ENCODE results near the gene SNX9.

The SNX9 gene

DNA sequence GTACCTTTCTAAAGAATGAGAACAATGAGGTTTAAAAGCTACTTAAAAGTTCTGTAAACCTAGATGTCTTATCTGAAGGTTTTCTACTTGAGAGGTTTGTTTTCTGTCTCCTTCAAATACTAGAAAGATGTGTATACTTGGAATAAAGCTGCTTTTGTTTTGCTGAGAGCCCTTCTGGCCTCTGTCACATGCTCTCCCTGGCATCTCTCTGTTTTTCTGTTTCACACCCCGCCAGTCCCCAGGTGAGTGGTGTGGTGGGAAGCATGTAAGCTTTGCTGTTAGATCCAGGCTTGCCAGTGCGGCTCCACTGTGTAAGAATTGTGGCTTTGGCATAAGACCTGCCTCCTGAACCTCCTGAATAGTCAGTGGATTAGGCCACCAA lies 56.8 kb downstream of the SNX9 start:
- Histone ChIP-seq H3K9me3 (ENCODE audit: control insufficient read depth in 1 of 2, low read length in 2 of 2) (no peaks in the 10 kb centered on the region), H3K4me3 (ENCODE audit: low read depth in 1 of 2, low read length in 2 of 2) (no peak overlapping the region), H3K36me3 (ENCODE audit: control insufficient read depth in 1 of 2, insufficient read depth in 2 of 2, low read length in 2 of 2) (peaks cover 13 to 31% of the 10 kb centered on the region in 2 donors), H3K27me3 (ENCODE audit: low read depth, low read length) (no peaks in the 10 kb centered on the region), H3K4me1 (ENCODE audit: control insufficient read depth in 1 of 2, insufficient read depth in 2 of 2, low read length in 2 of 2) (no peaks in the 10 kb centered on the region), H3K27ac (ENCODE audit: low read length) (no peak overlapping the region)

DNA sequence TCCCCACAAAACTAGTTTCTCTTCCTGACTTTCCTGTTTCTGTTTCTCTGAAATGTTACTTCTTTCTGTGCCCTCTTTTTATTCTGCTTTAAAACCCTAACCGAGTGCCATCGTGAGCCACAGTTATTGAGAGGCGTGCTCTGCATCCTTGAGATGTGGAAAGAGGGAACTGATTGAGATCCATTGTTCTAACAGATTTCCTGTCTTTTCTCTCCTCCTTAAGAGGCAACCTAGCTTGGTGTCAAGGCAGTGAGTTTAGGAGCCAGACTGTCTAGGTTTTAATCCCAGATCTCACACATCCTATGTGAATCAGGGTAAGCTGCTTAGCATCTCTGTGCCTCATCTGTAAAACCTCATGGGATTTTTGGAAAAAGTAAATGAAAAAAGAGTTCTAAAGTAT lies 57.5 kb downstream of the SNX9 start:
- peaks cover 8 to 25% of the 10 kb centered on the region in 2 donors for H3K36me3 ChIP-seq (ENCODE audit: control insufficient read depth in 1 of 2, insufficient read depth in 2 of 2, low read length in 2 of 2)
- no peaks in the 10 kb centered on the region for H3K27me3 ChIP-seq (ENCODE audit: low read depth, low read length)
- H3K4me1 ChIP-seq (ENCODE audit: control insufficient read depth in 1 of 2, insufficient read depth in 2 of 2, low read length in 2 of 2) = no peaks in the 10 kb centered on the region
- no peaks in the 10 kb centered on the region for H3K9me3 ChIP-seq (ENCODE audit: control insufficient read depth in 1 of 2, low read length in 2 of 2)
- H3K4me3 ChIP-seq (ENCODE audit: low read depth in 1 of 2, low read length in 2 of 2) = no peak overlapping the region
- no peak overlapping the region for H3K27ac ChIP-seq (ENCODE audit: low read length)

GRCh38 chr6:157881342-157881741 lies 58.3 kb downstream of the SNX9 start:
- no peak overlapping the region for H3K27ac ChIP-seq (ENCODE audit: low read length)
- peaks cover 12 to 19% of the 10 kb centered on the region in 2 donors for H3K36me3 ChIP-seq (ENCODE audit: control insufficient read depth in 1 of 2, insufficient read depth in 2 of 2, low read length in 2 of 2)
- H3K4me3 ChIP-seq (ENCODE audit: low read depth in 1 of 2, low read length in 2 of 2) = no peak overlapping the region
- no peaks in the 10 kb centered on the region for H3K4me1 ChIP-seq (ENCODE audit: control insufficient read depth in 1 of 2, insufficient read depth in 2 of 2, low read length in 2 of 2)
- H3K9me3 ChIP-seq (ENCODE audit: control insufficient read depth in 1 of 2, low read length in 2 of 2) = no peaks in the 10 kb centered on the region
- no peaks in the 10 kb centered on the region for H3K27me3 ChIP-seq (ENCODE audit: low read depth, low read length)

GRCh38 chr6:157884756-157885155 lies 61.7 kb downstream of the SNX9 start:
- Histone ChIP-seq H3K27ac (ENCODE audit: low read length) (no peak overlapping the region), H3K4me3 (ENCODE audit: low read depth in 1 of 2, low read length in 2 of 2) (no peak overlapping the region), H3K36me3 (ENCODE audit: control insufficient read depth in 1 of 2, insufficient read depth in 2 of 2, low read length in 2 of 2) (peaks cover 13 to 26% of the 10 kb centered on the region in 2 donors), H3K27me3 (ENCODE audit: low read depth, low read length) (no peaks in the 10 kb centered on the region), H3K4me1 (ENCODE audit: control insufficient read depth in 1 of 2, insufficient read depth in 2 of 2, low read length in 2 of 2) (no peaks in the 10 kb centered on the region), H3K9me3 (ENCODE audit: control insufficient read depth in 1 of 2, low read length in 2 of 2) (no peaks in the 10 kb centered on the region)

- Histone ChIP-seq H3K4me3 (ENCODE audit: low read depth in 1 of 2, low read length in 2 of 2) (no peak overlapping the region), H3K36me3 (ENCODE audit: control insufficient read depth in 1 of 2, insufficient read depth in 2 of 2, low read length in 2 of 2) (peaks cover 13 to 26% of the 10 kb centered on the region in 2 donors), H3K4me1 (ENCODE audit: control insufficient read depth in 1 of 2, insufficient read depth in 2 of 2, low read length in 2 of 2) (no peaks in the 10 kb centered on the region), H3K9me3 (ENCODE audit: control insufficient read depth in 1 of 2, low read length in 2 of 2) (no peaks in the 10 kb centered on the region), H3K27me3 (ENCODE audit: low read depth, low read length) (no peaks in the 10 kb centered on the region), H3K27ac (ENCODE audit: low read length) (no peak overlapping the region)
Observed at GRCh38 chr6:157885211-157885788, 62.3 kb downstream of the SNX9 start.

DNA sequence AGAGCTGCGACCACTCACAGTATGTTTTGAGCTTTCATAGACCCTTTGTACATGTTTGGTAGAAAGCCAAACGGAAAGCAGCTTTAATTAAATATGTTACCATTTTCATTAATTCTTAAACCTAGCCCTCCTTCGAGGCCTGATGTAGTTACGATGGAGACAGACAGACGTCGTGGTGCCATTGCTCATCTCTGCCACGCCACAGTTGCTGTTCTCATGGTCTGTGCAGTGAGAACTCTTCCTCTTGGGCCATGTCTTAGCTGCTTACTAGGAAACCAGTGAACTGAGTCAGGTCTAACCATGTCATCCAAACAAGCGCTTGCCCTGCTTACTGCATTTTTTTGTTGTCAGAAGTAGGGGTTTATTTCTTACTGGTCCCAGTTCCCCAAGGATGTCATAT lies 62.8 kb downstream of the SNX9 start:
- Histone ChIP-seq H3K4me1 (ENCODE audit: control insufficient read depth in 1 of 2, insufficient read depth in 2 of 2, low read length in 2 of 2) (no peaks in the 10 kb centered on the region), H3K36me3 (ENCODE audit: control insufficient read depth in 1 of 2, insufficient read depth in 2 of 2, low read length in 2 of 2) (peaks cover 13 to 26% of the 10 kb centered on the region in 2 donors), H3K9me3 (ENCODE audit: control insufficient read depth in 1 of 2, low read length in 2 of 2) (no peaks in the 10 kb centered on the region), H3K27ac (ENCODE audit: low read length) (no peak overlapping the region), H3K27me3 (ENCODE audit: low read depth, low read length) (no peaks in the 10 kb centered on the region), H3K4me3 (ENCODE audit: low read depth in 1 of 2, low read length in 2 of 2) (no peak overlapping the region)

- H3K4me3 ChIP-seq (ENCODE audit: low read depth in 1 of 2, low read length in 2 of 2) = no peak overlapping the region
- no peak overlapping the region for H3K27ac ChIP-seq (ENCODE audit: low read length)
- H3K4me1 ChIP-seq (ENCODE audit: control insufficient read depth in 1 of 2, insufficient read depth in 2 of 2, low read length in 2 of 2) = no peaks in the 10 kb centered on the region
- H3K9me3 ChIP-seq (ENCODE audit: control insufficient read depth in 1 of 2, low read length in 2 of 2) = no peaks in the 10 kb centered on the region
- H3K36me3 ChIP-seq (ENCODE audit: control insufficient read depth in 1 of 2, insufficient read depth in 2 of 2, low read length in 2 of 2) = peaks cover 13 to 26% of the 10 kb centered on the region in 2 donors
- no peaks in the 10 kb centered on the region for H3K27me3 ChIP-seq (ENCODE audit: low read depth, low read length)
Observed at GRCh38 chr6:157887892-157888291, 64.8 kb downstream of the SNX9 start.

GRCh38 chr6:157891544-157892362 lies 68.7 kb downstream of the SNX9 start:
- peaks cover 11 to 14% of the 10 kb centered on the region in 2 donors for H3K36me3 ChIP-seq (ENCODE audit: control insufficient read depth in 1 of 2, insufficient read depth in 2 of 2, low read length in 2 of 2)
- no peak overlapping the region for H3K4me3 ChIP-seq (ENCODE audit: low read depth in 1 of 2, low read length in 2 of 2)
- H3K9me3 ChIP-seq (ENCODE audit: control insufficient read depth in 1 of 2, low read length in 2 of 2) = no peaks in the 10 kb centered on the region
- no peaks in the 10 kb centered on the region for H3K27me3 ChIP-seq (ENCODE audit: low read depth, low read length)
- no peaks in the 10 kb centered on the region for H3K4me1 ChIP-seq (ENCODE audit: control insufficient read depth in 1 of 2, insufficient read depth in 2 of 2, low read length in 2 of 2)
- H3K27ac ChIP-seq (ENCODE audit: low read length) = no peak overlapping the region

- H3K27ac ChIP-seq (ENCODE audit: low read length) = no peak overlapping the region
- no peaks in the 10 kb centered on the region for H3K27me3 ChIP-seq (ENCODE audit: low read depth, low read length)
- H3K9me3 ChIP-seq (ENCODE audit: control insufficient read depth in 1 of 2, low read length in 2 of 2) = no peaks in the 10 kb centered on the region
- H3K4me1 ChIP-seq (ENCODE audit: control insufficient read depth in 1 of 2, insufficient read depth in 2 of 2, low read length in 2 of 2) = no peaks in the 10 kb centered on the region
- no peak overlapping the region for H3K4me3 ChIP-seq (ENCODE audit: low read depth in 1 of 2, low read length in 2 of 2)
- peaks cover 12 to 13% of the 10 kb centered on the region in 2 donors for H3K36me3 ChIP-seq (ENCODE audit: control insufficient read depth in 1 of 2, insufficient read depth in 2 of 2, low read length in 2 of 2)
Observed at GRCh38 chr6:157892363-157892877, 69.4 kb downstream of the SNX9 start.

DNA sequence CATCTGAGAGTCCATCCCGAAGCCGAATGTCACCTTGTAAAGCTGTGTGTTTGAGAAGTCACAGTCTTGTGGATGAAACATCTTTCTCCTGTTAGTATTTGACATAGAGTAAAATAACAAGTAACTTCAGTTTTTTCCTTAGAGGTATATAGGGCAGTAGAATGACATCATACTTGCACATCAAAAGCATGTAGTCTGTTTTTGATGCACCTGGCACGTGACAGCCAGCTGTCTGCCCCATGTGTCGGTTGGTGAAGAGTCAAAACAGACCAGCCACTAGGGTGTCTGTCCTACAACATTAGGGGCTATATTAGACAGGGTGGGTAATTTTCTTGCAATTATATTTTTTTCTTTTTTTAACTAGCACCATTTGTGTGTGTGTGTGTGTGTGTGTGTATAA lies 70.2 kb downstream of the SNX9 start:
- Histone ChIP-seq H3K9me3 (ENCODE audit: control insufficient read depth in 1 of 2, low read length in 2 of 2) (no peaks in the 10 kb centered on the region), H3K4me1 (ENCODE audit: control insufficient read depth in 1 of 2, insufficient read depth in 2 of 2, low read length in 2 of 2) (no peaks in the 10 kb centered on the region), H3K27me3 (ENCODE audit: low read depth, low read length) (no peaks in the 10 kb centered on the region), H3K4me3 (ENCODE audit: low read depth in 1 of 2, low read length in 2 of 2) (no peak overlapping the region), H3K27ac (ENCODE audit: low read length) (no peak overlapping the region), H3K36me3 (ENCODE audit: control insufficient read depth in 1 of 2, insufficient read depth in 2 of 2, low read length in 2 of 2) (peaks cover 7 to 14% of the 10 kb centered on the region in 2 donors)

DNA sequence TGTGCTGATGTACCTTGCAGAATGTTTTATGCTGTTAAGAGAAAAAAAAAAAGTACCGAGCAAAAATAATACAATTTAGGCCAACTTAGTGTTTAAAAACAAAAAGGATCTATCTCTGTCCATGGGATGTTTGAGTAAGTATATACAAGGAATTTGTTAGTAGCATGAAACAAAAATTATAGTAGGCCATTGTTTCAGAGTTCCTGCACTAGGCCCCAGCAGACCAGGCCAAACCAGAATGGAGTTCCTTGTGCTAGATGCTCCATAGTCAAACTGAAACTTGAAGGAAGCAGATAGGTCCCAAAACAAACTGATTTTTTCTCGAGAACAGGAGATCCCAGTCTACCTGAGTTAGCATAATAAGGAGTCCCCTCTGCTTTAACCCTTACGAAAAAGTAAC lies 72.5 kb downstream of the SNX9 start:
- H3K27ac ChIP-seq (ENCODE audit: low read length) = no peak overlapping the region
- no peaks in the 10 kb centered on the region for H3K27me3 ChIP-seq (ENCODE audit: low read depth, low read length)

More for the DNA sequence above, 72.5 kb downstream of the SNX9 start:
- Histone ChIP-seq H3K4me3 (ENCODE audit: low read depth in 1 of 2, low read length in 2 of 2) (no peak overlapping the region), H3K9me3 (ENCODE audit: control insufficient read depth in 1 of 2, low read length in 2 of 2) (no peaks in the 10 kb centered on the region), H3K4me1 (ENCODE audit: control insufficient read depth in 1 of 2, insufficient read depth in 2 of 2, low read length in 2 of 2) (no peaks in the 10 kb centered on the region), H3K36me3 (ENCODE audit: control insufficient read depth in 1 of 2, insufficient read depth in 2 of 2, low read length in 2 of 2) (peaks cover 6 to 14% of the 10 kb centered on the region in 2 donors)
